Epithelial cell of proximal tubule (primary cell): ENCODE results near the gene FKBP7. TPM values are rescaled to one million over a fixed set of nuclear protein-coding genes. Genes with fewer than 3 reads are reported as not detected.
"Not testable (repeated sequence)": the region's sequence is repeated elsewhere in the genome, so short reads cannot be mapped to it uniquely, and the experiment has no call there.

Experiments used
- DNase-seq: peaks from one replicate; pipeline ENCODE4 v3.0.0-alpha.2; 2011; ENCODE audit warnings: low read depth
- H3K4me3 ChIP-seq: 2 replicates; pipeline ENCODE4 v1.5.1; 2011; ENCODE audit warnings: low read depth, mild to moderate bottlenecking, low read length
- CTCF ChIP-seq: conservative IDR thresholded peaks from 2 replicates; pipeline ENCODE4 v1.5.1; 2012; ENCODE audit warnings: low read depth, mild to moderate bottlenecking, low read length
- total RNA-seq: library from RNA; depleted of rRNA; stranded (reverse); fragments of >200 nt; gene quantifications from 2 replicates; pipeline ENCODE4 v1.2.3, GENCODE V29; 2015

FKBP7 gene
- total RNA-seq, 1 donor from 2014 or later: 9.5 TPM

DNA sequence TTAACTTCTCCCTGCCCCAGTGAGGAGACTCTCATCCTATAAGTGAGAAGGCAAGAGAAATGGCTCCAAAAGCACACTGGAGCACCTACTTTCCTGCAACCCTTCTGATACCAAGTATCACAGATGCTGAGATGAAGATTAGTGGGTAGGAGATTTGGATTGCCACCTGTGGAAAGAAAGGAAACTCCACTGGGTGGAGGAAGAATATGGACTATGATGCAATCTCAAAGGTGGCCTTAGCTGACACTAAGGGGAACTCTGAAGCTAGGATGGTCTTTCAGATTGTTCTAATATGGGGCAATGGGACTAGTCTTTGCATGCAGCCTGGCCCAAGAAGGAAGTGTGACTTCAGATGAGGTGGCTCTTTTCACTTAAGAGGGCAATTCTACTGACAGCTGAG is 49.1 kb downstream of the FKBP7 start:
- no peak for TF ChIP-seq CTCF
- H3K4me3 ChIP-seq: no peak overlapping the region
- no peak for DNase-seq

DNA sequence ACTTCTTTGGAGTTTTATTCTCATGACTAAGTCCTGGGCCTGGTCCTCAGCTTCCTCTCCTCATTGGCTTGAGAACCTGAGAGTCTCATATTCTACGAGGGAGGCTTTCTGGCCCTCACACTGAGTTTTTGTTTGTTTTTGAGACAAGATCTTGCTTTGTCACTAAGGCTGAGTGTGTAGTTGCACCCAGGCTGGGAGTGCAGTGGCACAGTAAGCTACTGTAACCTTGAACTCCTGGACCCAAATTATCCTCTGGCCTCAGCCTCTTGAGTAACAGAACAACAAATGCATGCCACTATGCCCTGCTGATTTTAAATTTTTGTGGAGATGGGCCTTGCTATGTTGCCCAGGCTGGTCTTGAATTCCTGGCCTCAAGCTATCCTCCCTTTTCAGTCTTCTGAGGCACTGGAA is 50.0 kb downstream of the FKBP7 start:
- no peak for DNase-seq
- no peak for TF ChIP-seq CTCF
- H3K4me3 ChIP-seq: no peak overlapping the region

DNA sequence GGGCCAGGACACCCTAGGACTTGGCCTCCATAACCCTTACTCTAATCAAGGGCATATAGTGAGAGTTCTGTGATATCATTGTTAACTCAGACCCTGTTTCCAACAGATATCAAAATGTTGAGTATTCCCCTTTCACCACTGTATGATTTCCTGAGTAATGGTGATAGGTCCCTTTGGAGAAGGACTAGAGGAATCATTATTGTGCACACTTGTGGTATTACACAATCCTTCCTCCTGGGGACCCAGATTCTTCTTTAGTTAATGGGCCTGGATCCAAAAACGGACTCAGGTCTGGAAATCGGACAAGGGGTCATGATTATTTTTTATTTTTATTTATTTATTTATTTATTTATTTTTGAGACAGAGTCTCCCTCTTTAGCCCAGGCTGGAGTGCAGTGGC is 50.9 kb downstream of the FKBP7 start:
- no peak overlapping the region for H3K4me3 ChIP-seq
- DNase-seq: no peak
- TF ChIP-seq CTCF: no peak

GRCh38 chr2:178426388-178426787 is 52.0 kb downstream of the FKBP7 start:
- TF ChIP-seq CTCF: no peak
- DNase-seq: no peak
- H3K4me3 ChIP-seq: no peak overlapping the region

GRCh38 chr2:178425255-178425827 is 53.1 kb downstream of the FKBP7 start:
- no peak for TF ChIP-seq CTCF
- H3K4me3 ChIP-seq: no peak overlapping the region

GRCh38 chr2:178423746-178424145 is 54.7 kb downstream of the FKBP7 start:
- not testable (repeated sequence) for DNase-seq, H3K4me3 ChIP-seq

More at GRCh38 chr2:178425255-178425827, 53.1 kb downstream of the FKBP7 start:
- no peak for DNase-seq

DNA sequence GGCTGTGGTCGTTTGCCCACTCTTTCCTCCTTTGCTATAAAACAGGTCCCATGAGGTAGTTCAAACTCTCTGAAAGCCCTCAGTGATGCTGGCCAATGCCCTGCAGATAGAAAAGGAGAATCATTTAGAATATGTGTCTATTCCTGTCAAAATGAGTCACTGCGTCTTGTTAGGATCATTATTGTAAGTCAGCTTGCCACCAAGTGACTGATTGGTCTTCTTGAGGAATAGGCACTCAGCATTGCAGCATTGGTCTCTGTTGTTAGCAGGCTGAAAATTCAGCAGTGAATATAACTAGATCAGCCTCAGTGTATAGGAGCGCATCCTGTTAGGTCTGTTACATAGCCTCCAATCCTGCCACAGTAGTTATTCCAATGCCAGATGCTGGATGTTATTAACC is 56.3 kb downstream of the FKBP7 start:
- no peak for TF ChIP-seq CTCF
- H3K4me3 ChIP-seq: no peak overlapping the region
- DNase-seq: no peak
